ENCODE data around the gene PALLD.

DNA sequence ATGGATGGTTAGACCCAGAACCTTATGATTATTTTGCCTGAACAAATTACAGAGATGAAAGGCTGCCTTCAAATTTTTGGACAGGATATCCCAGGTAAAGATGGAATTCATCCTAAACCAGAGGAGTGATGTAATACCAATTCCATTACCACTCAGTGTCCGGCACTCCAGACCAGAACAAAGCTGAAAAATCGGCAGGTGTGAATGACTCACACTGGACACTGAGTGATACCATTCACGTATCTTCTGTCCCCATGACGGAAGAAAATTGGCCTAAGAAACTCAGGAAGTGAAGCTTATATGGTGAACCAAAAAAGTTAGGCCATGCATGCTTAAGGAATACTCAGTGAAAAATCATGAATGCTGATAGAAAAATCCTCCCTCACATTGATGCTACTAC is 34.5 kb downstream of the PALLD start:
- TF ChIP-seq, protein P1, sequence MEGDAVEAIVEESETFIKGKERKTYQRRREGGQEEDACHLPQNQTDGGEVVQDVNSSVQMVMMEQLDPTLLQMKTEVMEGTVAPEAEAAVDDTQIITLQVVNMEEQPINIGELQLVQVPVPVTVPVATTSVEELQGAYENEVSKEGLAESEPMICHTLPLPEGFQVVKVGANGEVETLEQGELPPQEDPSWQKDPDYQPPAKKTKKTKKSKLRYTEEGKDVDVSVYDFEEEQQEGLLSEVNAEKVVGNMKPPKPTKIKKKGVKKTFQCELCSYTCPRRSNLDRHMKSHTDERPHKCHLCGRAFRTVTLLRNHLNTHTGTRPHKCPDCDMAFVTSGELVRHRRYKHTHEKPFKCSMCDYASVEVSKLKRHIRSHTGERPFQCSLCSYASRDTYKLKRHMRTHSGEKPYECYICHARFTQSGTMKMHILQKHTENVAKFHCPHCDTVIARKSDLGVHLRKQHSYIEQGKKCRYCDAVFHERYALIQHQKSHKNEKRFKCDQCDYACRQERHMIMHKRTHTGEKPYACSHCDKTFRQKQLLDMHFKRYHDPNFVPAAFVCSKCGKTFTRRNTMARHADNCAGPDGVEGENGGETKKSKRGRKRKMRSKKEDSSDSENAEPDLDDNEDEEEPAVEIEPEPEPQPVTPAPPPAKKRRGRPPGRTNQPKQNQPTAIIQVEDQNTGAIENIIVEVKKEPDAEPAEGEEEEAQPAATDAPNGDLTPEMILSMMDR (IDR thresholded peaks at IDR 0.05; ENCODE audit: low read depth, low read length): no peak
- no peak for TF ChIP-seq MYC (IDR thresholded peaks at IDR 0.05; ENCODE audit: low read depth, low read length)
- no peak for TF ChIP-seq POLR2A (IDR thresholded peaks at IDR 0.05; ENCODE audit: extremely low read depth, insufficient read length)
- TF ChIP-seq, protein P2, sequence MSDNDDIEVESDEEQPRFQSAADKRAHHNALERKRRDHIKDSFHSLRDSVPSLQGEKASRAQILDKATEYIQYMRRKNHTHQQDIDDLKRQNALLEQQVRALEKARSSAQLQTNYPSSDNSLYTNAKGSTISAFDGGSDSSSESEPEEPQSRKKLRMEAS (IDR thresholded peaks at IDR 0.05; ENCODE audit: low read depth, low read length): no peak
